ENCODE data around the gene ESYT3.

ESYT3 gene

DNA sequence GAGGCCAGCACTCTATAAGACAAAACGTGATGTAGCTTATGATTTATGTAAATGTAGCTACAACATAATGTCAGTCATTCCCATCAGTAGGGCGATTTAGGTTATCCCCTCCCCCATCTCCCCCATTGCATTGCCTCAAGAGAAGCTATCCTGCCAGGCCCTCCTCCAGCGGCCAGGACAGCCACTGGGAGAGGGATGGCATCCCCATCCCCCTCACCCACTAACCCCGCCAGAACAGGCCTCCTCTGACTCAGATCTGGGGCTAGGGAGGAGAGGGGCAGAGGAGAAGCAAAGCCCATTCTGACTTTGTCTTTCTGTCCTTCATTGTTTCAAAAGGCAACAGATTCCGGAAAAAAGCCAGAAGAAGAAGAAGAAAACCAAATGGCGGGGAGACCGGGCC is 32.6 kb upstream of the ESYT3 start:
- Histone ChIP-seq H2AFZ (ENCODE audit: low read length) (no peak overlapping the region), H3K4me2 (ENCODE audit: low read length) (no peak overlapping the region), H3K9me2 (ENCODE audit: low read depth, low read length) (no peaks in the 10 kb centered on the region), H3K79me2 (ENCODE audit: insufficient read depth, low read length) (no peaks in the 10 kb centered on the region), H3K4me3 (ENCODE audit: low read depth, low read length, poor library complexity, severe bottlenecking) (no peak overlapping the region), H3K27me3 (ENCODE audit: insufficient read depth, low read length) (no peaks in the 10 kb centered on the region; the same call in 1 of the 2 replicates), H3K9me3 (ENCODE audit: low read length) (no peaks in the 10 kb centered on the region), H3K9ac (ENCODE audit: low read length) (no peak overlapping the region), H3K36me3 (ENCODE audit: insufficient read depth, low read length) (no peaks in the 10 kb centered on the region), H3F3A (ENCODE audit: insufficient read depth, low read length) (no peaks in the 10 kb centered on the region), H3K27ac (ENCODE audit: low read depth, low read length, poor library complexity, severe bottlenecking) (no peak overlapping the region), H3K4me1 (ENCODE audit: insufficient read depth, low read length, severe bottlenecking) (no peaks in the 10 kb centered on the region), H4K20me1 (ENCODE audit: insufficient read depth, low read length) (no peaks in the 10 kb centered on the region)
- TF ChIP-seq, protein P1, sequence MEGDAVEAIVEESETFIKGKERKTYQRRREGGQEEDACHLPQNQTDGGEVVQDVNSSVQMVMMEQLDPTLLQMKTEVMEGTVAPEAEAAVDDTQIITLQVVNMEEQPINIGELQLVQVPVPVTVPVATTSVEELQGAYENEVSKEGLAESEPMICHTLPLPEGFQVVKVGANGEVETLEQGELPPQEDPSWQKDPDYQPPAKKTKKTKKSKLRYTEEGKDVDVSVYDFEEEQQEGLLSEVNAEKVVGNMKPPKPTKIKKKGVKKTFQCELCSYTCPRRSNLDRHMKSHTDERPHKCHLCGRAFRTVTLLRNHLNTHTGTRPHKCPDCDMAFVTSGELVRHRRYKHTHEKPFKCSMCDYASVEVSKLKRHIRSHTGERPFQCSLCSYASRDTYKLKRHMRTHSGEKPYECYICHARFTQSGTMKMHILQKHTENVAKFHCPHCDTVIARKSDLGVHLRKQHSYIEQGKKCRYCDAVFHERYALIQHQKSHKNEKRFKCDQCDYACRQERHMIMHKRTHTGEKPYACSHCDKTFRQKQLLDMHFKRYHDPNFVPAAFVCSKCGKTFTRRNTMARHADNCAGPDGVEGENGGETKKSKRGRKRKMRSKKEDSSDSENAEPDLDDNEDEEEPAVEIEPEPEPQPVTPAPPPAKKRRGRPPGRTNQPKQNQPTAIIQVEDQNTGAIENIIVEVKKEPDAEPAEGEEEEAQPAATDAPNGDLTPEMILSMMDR (IDR thresholded peaks at IDR 0.05; ENCODE audit: low read length) = no peak
- TF ChIP-seq EZH2 (IDR thresholded peaks at IDR 0.05; ENCODE audit: borderline replicate concordance, low read length) = no peak

DNA sequence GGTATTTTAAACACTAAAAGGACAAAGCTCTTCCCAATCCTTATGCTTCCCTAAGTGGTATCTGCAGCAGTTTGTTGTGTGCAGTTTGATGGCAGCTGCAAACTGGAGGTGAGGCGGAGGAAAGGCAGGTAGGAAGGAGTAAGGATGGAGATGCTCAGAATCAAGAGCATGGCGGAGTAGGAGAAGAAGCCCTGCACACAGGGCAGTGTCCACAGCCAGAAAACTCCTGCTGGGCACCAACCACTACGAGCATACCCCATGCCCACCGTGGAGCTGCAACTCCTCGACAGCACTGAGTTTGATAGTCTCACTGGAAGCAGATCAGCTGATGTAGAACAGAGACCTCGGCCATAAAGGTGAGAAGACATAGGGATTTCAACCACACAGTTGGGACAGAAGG is 30.3 kb upstream of the ESYT3 start:
- Histone ChIP-seq H4K20me1 (ENCODE audit: insufficient read depth, low read length) (no peaks in the 10 kb centered on the region), H3K4me1 (ENCODE audit: insufficient read depth, low read length, severe bottlenecking) (no peaks in the 10 kb centered on the region), H3K9ac (ENCODE audit: low read length) (no peak overlapping the region), H3K9me3 (ENCODE audit: low read length) (no peaks in the 10 kb centered on the region), H3K36me3 (ENCODE audit: insufficient read depth, low read length) (no peaks in the 10 kb centered on the region), H3K4me2 (ENCODE audit: low read length) (no peak overlapping the region), H3K9me2 (ENCODE audit: low read depth, low read length) (no peaks in the 10 kb centered on the region), H3K4me3 (ENCODE audit: low read depth, low read length, poor library complexity, severe bottlenecking) (no peak overlapping the region), H3F3A (ENCODE audit: insufficient read depth, low read length) (no peaks in the 10 kb centered on the region), H2AFZ (ENCODE audit: low read length) (no peak overlapping the region), H3K27ac (ENCODE audit: low read depth, low read length, poor library complexity, severe bottlenecking) (no peak overlapping the region), H3K27me3 (ENCODE audit: insufficient read depth, low read length) (no peaks in the 10 kb centered on the region; the same call in 1 of the 2 replicates), H3K79me2 (ENCODE audit: insufficient read depth, low read length) (no peaks in the 10 kb centered on the region)
- no peak for TF ChIP-seq EZH2 (IDR thresholded peaks at IDR 0.05; ENCODE audit: borderline replicate concordance, low read length)
- TF ChIP-seq, protein P1 (IDR thresholded peaks at IDR 0.05; ENCODE audit: low read length) = no peak

DNA sequence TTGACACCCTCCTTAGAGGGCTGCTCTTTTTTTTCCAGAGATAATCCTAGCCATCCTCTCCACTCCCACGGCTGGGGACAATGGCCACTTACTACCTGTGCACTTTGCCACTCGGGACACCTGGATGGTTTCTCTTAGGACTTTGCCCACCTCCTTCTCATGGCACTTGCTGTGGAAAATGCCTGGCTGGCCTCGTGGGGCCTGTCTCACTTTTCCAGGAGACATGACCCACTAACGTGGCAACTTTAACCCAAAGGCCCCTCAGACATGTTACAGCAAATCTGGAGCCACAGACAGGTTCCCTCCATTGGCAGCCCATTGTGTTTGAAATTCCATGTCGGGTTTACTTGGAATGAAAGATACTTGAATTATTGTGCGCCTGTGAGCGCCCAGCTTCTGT is 29.4 kb upstream of the ESYT3 start:
- Histone ChIP-seq H3K27ac (ENCODE audit: low read depth, low read length, poor library complexity, severe bottlenecking) (no peak overlapping the region), H2AFZ (ENCODE audit: low read length) (no peak overlapping the region), H3F3A (ENCODE audit: insufficient read depth, low read length) (no peaks in the 10 kb centered on the region), H3K36me3 (ENCODE audit: insufficient read depth, low read length) (no peaks in the 10 kb centered on the region), H3K4me1 (ENCODE audit: insufficient read depth, low read length, severe bottlenecking) (no peaks in the 10 kb centered on the region), H3K27me3 (ENCODE audit: insufficient read depth, low read length) (no peaks in the 10 kb centered on the region; the same call in 1 of the 2 replicates), H3K4me3 (ENCODE audit: low read depth, low read length, poor library complexity, severe bottlenecking) (no peak overlapping the region), H4K20me1 (ENCODE audit: insufficient read depth, low read length) (no peaks in the 10 kb centered on the region), H3K9me2 (ENCODE audit: low read depth, low read length) (no peaks in the 10 kb centered on the region), H3K79me2 (ENCODE audit: insufficient read depth, low read length) (no peaks in the 10 kb centered on the region), H3K9me3 (ENCODE audit: low read length) (no peaks in the 10 kb centered on the region), H3K9ac (ENCODE audit: low read length) (no peak overlapping the region), H3K4me2 (ENCODE audit: low read length) (no peak overlapping the region)
- TF ChIP-seq, protein P1 (IDR thresholded peaks at IDR 0.05; ENCODE audit: low read length) = no peak
- TF ChIP-seq EZH2 (IDR thresholded peaks at IDR 0.05; ENCODE audit: borderline replicate concordance, low read length) = no peak

Data from OCI-LY1 (cell line).